Measurements from ENCODE around the gene ZNF524. TPM values are rescaled to one million over a fixed set of nuclear protein-coding genes. Genes with fewer than 3 reads are reported as not detected.

ZNF524 gene
- total and polyA plus RNA-seq, 10 of the 15 experiments (the other 5 are each of a cell fraction or from before 2014, with no cell fraction given) = 0.47 to 18.6 (median 12.4) TPM; not detected in 1

DNA sequence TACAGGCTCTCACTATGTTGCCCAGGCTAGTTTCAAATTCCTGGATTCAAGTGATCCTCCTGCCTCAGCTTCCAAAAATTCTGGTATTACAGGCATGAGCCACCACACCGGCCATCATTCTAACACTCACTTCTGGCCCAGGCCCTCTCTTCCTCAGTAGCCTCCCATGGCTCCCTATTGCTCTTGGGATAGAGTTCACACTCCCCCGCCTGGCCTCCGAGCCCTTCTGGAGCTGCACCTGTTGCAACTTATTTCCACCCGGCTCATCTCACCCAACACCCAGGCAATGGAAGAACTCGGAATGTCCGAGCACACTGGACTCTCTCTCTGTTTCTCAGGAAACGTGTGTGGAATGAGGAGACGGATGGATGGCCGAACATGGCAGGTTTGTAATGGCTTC lies 45.8 kb upstream of the ZNF524 start:
- Histone ChIP-seq H3K9me3 (replicated peaks; ENCODE audit: control insufficient read depth, insufficient read depth, low read length) (no peaks in the 10 kb centered on the region), H3K27me3 (replicated peaks in 1 of 2; ENCODE audit: control insufficient read depth in 2 of 2, insufficient read depth in 2 of 2, low read length in 1 of 2) (peaks cover 0 to 7% of the 10 kb centered on the region in 2 experiments; a peak in 3 of 4 replicates), H3K4me1 (ENCODE audit: control insufficient read depth, insufficient read depth, low read length) (no peaks in the 10 kb centered on the region), H3K27ac (ENCODE audit: control insufficient read depth, insufficient read depth) (no peak overlapping the region), H3K79me2 (ENCODE audit: control insufficient read depth, insufficient read depth, low read length) (no peaks in the 10 kb centered on the region), H2AFZ (ENCODE audit: control insufficient read depth, low read depth, low read length) (no peak overlapping the region), H3K9ac (ENCODE audit: control insufficient read depth, insufficient read depth, low read length) (no peak overlapping the region), H3K4me2 (ENCODE audit: control insufficient read depth, insufficient read depth) (no peak overlapping the region), H4K20me1 (ENCODE audit: control insufficient read depth, insufficient read depth) (no peaks in the 10 kb centered on the region), H3K4me3 (no peak overlapping the region), H3K36me3 (ENCODE audit: control insufficient read depth in 2 of 2, insufficient read depth in 2 of 2, low read length in 1 of 2) (no peaks in the 10 kb centered on the region)
- DNase-seq (ENCODE audit: low read depth, low spot score) (no peak), FAIRE-seq (no peak), ATAC-seq (no peak)
- ChIA-PET CTCF (no interaction called here), POLR2A (no interaction called here), RAD21 (ENCODE audit: unreplicated experiment) (no interaction called here), SMC1A (ENCODE audit: uncharacterized antibody, unreplicated experiment) (no interaction called here)
- in situ Hi-C loops (cut with MboI) = no loop called here
- intact Hi-C loops (cut with micrococcal nuclease; ENCODE audit: unreplicated experiment) = no loop called here
- WGBS (ENCODE audit: insufficient coverage, insufficient replicate concordance, low lambda C conversion rate, missing lambda C conversion rate) = 48% methylated on average over 9 of the region's 9 CpGs
- no peak for TF ChIP-seq POU2F2 (IDR thresholded peaks at IDR 0.05; ENCODE audit: borderline replicate concordance, low read depth, low read length)
- no peak for TF ChIP-seq ZNF274 (IDR thresholded peaks at IDR 0.05; ENCODE audit: insufficient read depth, insufficient read length)
- TF ChIP-seq EGR1 (IDR thresholded peaks at IDR 0.05; ENCODE audit: borderline replicate concordance in 1 of 2, low read depth in 2 of 2, low read length in 2 of 2) = no peak
- TF ChIP-seq GABPA (IDR thresholded peaks at IDR 0.05; ENCODE audit: low read depth) = no peak
- no peak for TF ChIP-seq ETV6 (conservative IDR thresholded peaks at IDR 0.05 in 1 of 2, IDR thresholded peaks at IDR 0.05 in 1 of 2; ENCODE audit: borderline replicate concordance in 1 of 2, low read depth in 1 of 2)
- TF ChIP-seq MYB (IDR thresholded peaks at IDR 0.05; ENCODE audit: borderline replicate concordance, low read depth, low read length) = no peak
- TF ChIP-seq RUNX3 (IDR thresholded peaks at IDR 0.05; ENCODE audit: low read length) = no peak
- no peak for TF ChIP-seq CEBPB (IDR thresholded peaks at IDR 0.05; ENCODE audit: borderline replicate concordance in 1 of 2, low read depth in 2 of 2, low read length in 2 of 2)
- BruUV-seq (replicated peaks) = no TSS peak

DNA sequence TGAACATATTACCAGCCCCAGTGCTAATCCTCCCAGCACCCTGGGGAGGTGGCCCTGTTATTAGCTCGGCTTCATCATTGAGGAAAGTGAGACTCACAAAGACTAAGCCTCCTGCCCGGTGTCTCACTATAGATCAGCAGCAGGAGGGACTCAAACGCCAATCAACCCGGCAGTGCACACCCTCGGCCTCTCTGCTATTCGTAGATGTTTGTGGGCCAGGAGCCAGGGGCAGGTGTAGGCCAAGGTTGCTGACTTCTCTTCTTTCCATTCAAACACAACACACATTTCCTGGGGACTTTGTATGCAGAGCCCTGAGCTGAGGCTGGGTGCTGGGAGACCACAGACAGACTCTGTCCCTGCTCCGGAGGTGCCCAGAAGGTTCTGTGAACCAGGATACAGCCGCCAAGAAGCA lies 45.3 kb upstream of the ZNF524 start:
- no peaks in the 10 kb centered on the region for H3K4me1 ChIP-seq (ENCODE audit: control insufficient read depth, insufficient read depth, low read length)
- FAIRE-seq (no peak), ATAC-seq (no peak), DNase-seq (ENCODE audit: low read depth, low spot score) (no peak)
- H3K9ac ChIP-seq (ENCODE audit: control insufficient read depth, insufficient read depth, low read length) = no peak overlapping the region
- no peaks in the 10 kb centered on the region for H3K36me3 ChIP-seq (ENCODE audit: control insufficient read depth in 2 of 2, insufficient read depth in 2 of 2, low read length in 1 of 2)
- H3K79me2 ChIP-seq (ENCODE audit: control insufficient read depth, insufficient read depth, low read length) = no peaks in the 10 kb centered on the region
- 38% methylated on average over 8 of the region's 8 CpGs for WGBS (ENCODE audit: insufficient coverage, insufficient replicate concordance, low lambda C conversion rate, missing lambda C conversion rate)
- TF ChIP-seq ZNF384 (IDR thresholded peaks at IDR 0.05; ENCODE audit: borderline replicate concordance, low read depth, low read length) (no peak), BMI1 (IDR thresholded peaks at IDR 0.05; ENCODE audit: borderline replicate concordance) (no peak), NR2C2 (IDR thresholded peaks at IDR 0.05; ENCODE audit: borderline replicate concordance, control insufficient read depth, insufficient read length, low read depth) (no peak), MEF2A (IDR thresholded peaks at IDR 0.05; ENCODE audit: insufficient read depth, low read depth, low read length) (no peak)
- TF ChIP-seq, protein P1, sequence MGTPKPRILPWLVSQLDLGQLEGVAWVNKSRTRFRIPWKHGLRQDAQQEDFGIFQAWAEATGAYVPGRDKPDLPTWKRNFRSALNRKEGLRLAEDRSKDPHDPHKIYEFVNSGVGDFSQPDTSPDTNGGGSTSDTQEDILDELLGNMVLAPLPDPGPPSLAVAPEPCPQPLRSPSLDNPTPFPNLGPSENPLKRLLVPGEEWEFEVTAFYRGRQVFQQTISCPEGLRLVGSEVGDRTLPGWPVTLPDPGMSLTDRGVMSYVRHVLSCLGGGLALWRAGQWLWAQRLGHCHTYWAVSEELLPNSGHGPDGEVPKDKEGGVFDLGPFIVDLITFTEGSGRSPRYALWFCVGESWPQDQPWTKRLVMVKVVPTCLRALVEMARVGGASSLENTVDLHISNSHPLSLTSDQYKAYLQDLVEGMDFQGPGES (IDR thresholded peaks at IDR 0.05) = no peak
- TF ChIP-seq, protein P2, sequence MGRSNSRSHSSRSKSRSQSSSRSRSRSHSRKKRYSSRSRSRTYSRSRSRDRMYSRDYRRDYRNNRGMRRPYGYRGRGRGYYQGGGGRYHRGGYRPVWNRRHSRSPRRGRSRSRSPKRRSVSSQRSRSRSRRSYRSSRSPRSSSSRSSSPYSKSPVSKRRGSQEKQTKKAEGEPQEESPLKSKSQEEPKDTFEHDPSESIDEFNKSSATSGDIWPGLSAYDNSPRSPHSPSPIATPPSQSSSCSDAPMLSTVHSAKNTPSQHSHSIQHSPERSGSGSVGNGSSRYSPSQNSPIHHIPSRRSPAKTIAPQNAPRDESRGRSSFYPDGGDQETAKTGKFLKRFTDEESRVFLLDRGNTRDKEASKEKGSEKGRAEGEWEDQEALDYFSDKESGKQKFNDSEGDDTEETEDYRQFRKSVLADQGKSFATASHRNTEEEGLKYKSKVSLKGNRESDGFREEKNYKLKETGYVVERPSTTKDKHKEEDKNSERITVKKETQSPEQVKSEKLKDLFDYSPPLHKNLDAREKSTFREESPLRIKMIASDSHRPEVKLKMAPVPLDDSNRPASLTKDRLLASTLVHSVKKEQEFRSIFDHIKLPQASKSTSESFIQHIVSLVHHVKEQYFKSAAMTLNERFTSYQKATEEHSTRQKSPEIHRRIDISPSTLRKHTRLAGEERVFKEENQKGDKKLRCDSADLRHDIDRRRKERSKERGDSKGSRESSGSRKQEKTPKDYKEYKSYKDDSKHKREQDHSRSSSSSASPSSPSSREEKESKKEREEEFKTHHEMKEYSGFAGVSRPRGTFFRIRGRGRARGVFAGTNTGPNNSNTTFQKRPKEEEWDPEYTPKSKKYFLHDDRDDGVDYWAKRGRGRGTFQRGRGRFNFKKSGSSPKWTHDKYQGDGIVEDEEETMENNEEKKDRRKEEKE (IDR thresholded peaks at IDR 0.05) = no peak
- no peaks in the 10 kb centered on the region for H3K9me3 ChIP-seq (replicated peaks; ENCODE audit: control insufficient read depth, insufficient read depth, low read length)
- ChIA-PET POLR2A (interaction anchor here (0.6 kb wide), 1 partner anchor 70 kb away, joined by 4 read pairs; the partner anchor contains the start of gene ZNF784), CTCF (no interaction called here), SMC1A (ENCODE audit: uncharacterized antibody, unreplicated experiment) (no interaction called here), RAD21 (ENCODE audit: unreplicated experiment) (no interaction called here)
- no peak overlapping the region for H2AFZ ChIP-seq (ENCODE audit: control insufficient read depth, low read depth, low read length)
- no peak overlapping the region for H3K4me3 ChIP-seq
- in situ Hi-C loops (cut with MboI) = no loop called here
- H4K20me1 ChIP-seq (ENCODE audit: control insufficient read depth, insufficient read depth) = no peaks in the 10 kb centered on the region
- BruUV-seq (replicated peaks) = no TSS peak
- H3K27ac ChIP-seq (ENCODE audit: control insufficient read depth, insufficient read depth) = no peak overlapping the region
- H3K27me3 ChIP-seq (replicated peaks in 1 of 2; ENCODE audit: control insufficient read depth in 2 of 2, insufficient read depth in 2 of 2, low read length in 1 of 2) = peaks cover 0 to 5% of the 10 kb centered on the region in 2 experiments; a peak in 2 of 4 replicates
- intact Hi-C loops (cut with micrococcal nuclease; ENCODE audit: unreplicated experiment) = no loop called here
- H3K4me2 ChIP-seq (ENCODE audit: control insufficient read depth, insufficient read depth) = no peak overlapping the region

Measured in GM12878 (cell line).